GM06990 (cell line): ENCODE results near the gene PGBD5.

Experiments
- DNase-seq: peaks from one replicate; pipeline ENCODE4 v3.0.0-alpha.2; 2011; ENCODE audit not compliant: insufficient read length; ENCODE audit errors: extremely low read depth
- H3K27me3 ChIP-seq: replicated peaks from 2 replicates; pipeline ENCODE4 v1.6.0; 2011; ENCODE audit warnings: low read length; ENCODE audit not compliant: control insufficient read depth, insufficient read depth
- H3K36me3 ChIP-seq: 2 replicates; pipeline ENCODE4 v1.5.1; 2011; ENCODE audit warnings: low read length; ENCODE audit not compliant: control insufficient read depth, insufficient read depth
- H3K4me3 ChIP-seq: replicated peaks from 2 replicates; pipeline ENCODE4 v1.5.1; 2011; ENCODE audit warnings: low read depth, mild to moderate bottlenecking, control low read depth, low read length
- CTCF ChIP-seq: IDR thresholded peaks from 2 replicates; pipeline ENCODE4 v1.5.1; 2011; ENCODE audit warnings: low read length, control low read depth, mild to moderate bottlenecking, inconsistent platforms; ENCODE audit not compliant: insufficient read depth, poor library complexity, severe bottlenecking

The PGBD5 gene

GRCh38 chr1:230429067-230429735 lies 3.1 kb upstream of the PGBD5 start:
- no peak for TF ChIP-seq CTCF
- peaks cover 4% of the 10 kb centered on the region for H3K27me3 ChIP-seq
- no peak for DNase-seq

GRCh38 chr1:230427981-230428380 lies 1.8 kb upstream of the PGBD5 start:
- Histone ChIP-seq H3K36me3 (no peaks in the 10 kb centered on the region), H3K27me3 (peaks cover 4% of the 10 kb centered on the region), H3K4me3 (no peak overlapping the region)
- no peak for TF ChIP-seq CTCF
- no peak for DNase-seq

More at GRCh38 chr1:230429067-230429735, 3.1 kb upstream of the PGBD5 start:
- no peak overlapping the region for H3K4me3 ChIP-seq
- H3K36me3 ChIP-seq: no peaks in the 10 kb centered on the region

DNA sequence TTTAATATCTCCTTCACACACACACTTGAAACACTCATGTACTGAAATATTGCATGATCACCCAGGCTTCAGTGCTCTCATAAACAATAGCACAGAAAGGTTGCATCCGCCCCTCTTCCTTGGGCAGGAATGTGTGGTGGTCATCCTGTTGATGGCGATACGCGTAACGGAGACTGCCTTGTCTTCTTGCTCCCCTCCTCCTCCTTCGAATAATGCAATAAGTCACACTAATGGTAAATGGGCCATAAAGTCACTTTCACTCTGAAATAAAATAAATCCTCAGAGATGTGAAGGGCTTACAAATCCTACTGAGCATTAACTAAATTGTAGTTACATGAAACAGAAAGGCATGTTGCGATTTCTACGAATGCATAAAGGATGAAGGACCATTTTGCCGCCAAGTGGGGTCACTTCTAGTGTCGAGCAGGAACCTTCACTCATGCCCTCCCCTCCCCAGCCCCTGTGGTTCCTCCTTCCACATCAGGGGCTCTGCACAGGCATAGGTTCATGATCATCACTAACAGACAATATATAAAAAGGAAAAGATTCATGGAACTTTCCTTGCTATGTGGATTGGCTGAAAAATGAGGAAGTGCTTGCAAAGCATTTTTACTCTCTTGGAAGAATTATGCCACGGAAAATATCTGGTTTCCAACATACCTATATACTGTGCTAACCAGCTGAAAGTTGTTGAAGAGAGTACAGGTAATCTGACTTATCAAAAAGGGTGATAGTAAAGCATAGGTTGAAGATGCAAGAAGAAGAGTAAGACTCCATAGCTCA lies 1.2 kb upstream of the PGBD5 start:
- peaks cover 4% of the 10 kb centered on the region for H3K27me3 ChIP-seq
- TF ChIP-seq CTCF: no peak
- H3K4me3 ChIP-seq: no peak overlapping the region
- DNase-seq: no peak
- no peaks in the 10 kb centered on the region for H3K36me3 ChIP-seq

GRCh38 chr1:230425252-230426091 lies 660 bp downstream of the PGBD5 start:
- H3K36me3 ChIP-seq: no peaks in the 10 kb centered on the region
- H3K4me3 ChIP-seq: no peak overlapping the region
- no peak for DNase-seq
- TF ChIP-seq CTCF: no peak
- peaks cover 5% of the 10 kb centered on the region for H3K27me3 ChIP-seq

GRCh38 chr1:230424391-230425251 lies 1.5 kb downstream of the PGBD5 start:
- no peak for DNase-seq
- Histone ChIP-seq H3K27me3 (peaks cover 5% of the 10 kb centered on the region), H3K36me3 (no peaks in the 10 kb centered on the region), H3K4me3 (no peak overlapping the region)
- no peak for TF ChIP-seq CTCF
